BE2C (cell line): ENCODE results near the gene CUL1.

Experiments
- DNase-seq: peaks from one replicate; pipeline ENCODE4 v3.0.0-alpha.2; 2020
- H3K27me3 ChIP-seq: fragments of 250-450 bp; sonication (Bioruptor Pico); 2 replicates; pipeline ENCODE4 v1.5.1; 2020; ENCODE audit warnings: mild to moderate bottlenecking
- H3K36me3 ChIP-seq: fragments of 250-450 bp; sonication (Bioruptor Pico); 2 replicates; pipeline ENCODE4 v1.5.1; 2020; ENCODE audit warnings: mild to moderate bottlenecking
- H3K4me1 ChIP-seq: fragments of 250-450 bp; sonication (Bioruptor Pico); 2 replicates; pipeline ENCODE4 v1.5.1; 2020
- H3K4me3 ChIP-seq: 2 replicates; pipeline ENCODE4 v1.5.1; 2011; ENCODE audit warnings: low read depth, low read length
- H3K9me3 ChIP-seq: fragments of 250-450 bp; sonication (Bioruptor Pico); 2 replicates; pipeline ENCODE4 v1.5.1; 2020
- CTCF ChIP-seq: IDR thresholded peaks from 2 replicates; pipeline ENCODE4 v1.5.1; 2012; ENCODE audit warnings: mild to moderate bottlenecking, low read depth, low read length

CUL1 gene

GRCh38 chr7:148664324-148664723 is 34.4 kb upstream of the CUL1 start:
- no peak for TF ChIP-seq CTCF
- Histone ChIP-seq H3K4me3 (no peak overlapping the region), H3K36me3 (no peaks in the 10 kb centered on the region), H3K9me3 (no peaks in the 10 kb centered on the region), H3K27me3 (no peaks in the 10 kb centered on the region), H3K4me1 (no peaks in the 10 kb centered on the region)
- no peak for DNase-seq

GRCh38 chr7:148665221-148665620 is 33.5 kb upstream of the CUL1 start:
- Histone ChIP-seq H3K27me3 (no peaks in the 10 kb centered on the region), H3K9me3 (no peaks in the 10 kb centered on the region), H3K4me3 (no peak overlapping the region), H3K4me1 (no peaks in the 10 kb centered on the region), H3K36me3 (no peaks in the 10 kb centered on the region)
- TF ChIP-seq CTCF, result no peak
- no peak for DNase-seq

GRCh38 chr7:148669927-148670326 is 28.8 kb upstream of the CUL1 start:
- TF ChIP-seq CTCF, result no peak
- no peak for DNase-seq
- H3K4me3 ChIP-seq, result no peak overlapping the region
- no peaks in the 10 kb centered on the region for H3K36me3 ChIP-seq
- H3K27me3 ChIP-seq, result no peaks in the 10 kb centered on the region
- no peaks in the 10 kb centered on the region for H3K4me1 ChIP-seq
- H3K9me3 ChIP-seq, result no peaks in the 10 kb centered on the region

- H3K4me3 ChIP-seq, result no peak overlapping the region
- no peaks in the 10 kb centered on the region for H3K27me3 ChIP-seq
- DNase-seq, result no peak
- no peaks in the 10 kb centered on the region for H3K36me3 ChIP-seq
- H3K9me3 ChIP-seq, result no peaks in the 10 kb centered on the region
- H3K4me1 ChIP-seq, result no peaks in the 10 kb centered on the region
- no peak for TF ChIP-seq CTCF
Observed at GRCh38 chr7:148670374-148670773, 28.3 kb upstream of the CUL1 start.

- Histone ChIP-seq H3K36me3 (no peaks in the 10 kb centered on the region), H3K27me3 (no peaks in the 10 kb centered on the region), H3K9me3 (no peaks in the 10 kb centered on the region), H3K4me1 (no peaks in the 10 kb centered on the region), H3K4me3 (no peak overlapping the region)
- DNase-seq, result no peak
- no peak for TF ChIP-seq CTCF
Observed at GRCh38 chr7:148670807-148671206, 27.9 kb upstream of the CUL1 start.

GRCh38 chr7:148672041-148672440 is 26.7 kb upstream of the CUL1 start:
- H3K4me1 ChIP-seq, result no peaks in the 10 kb centered on the region
- no peaks in the 10 kb centered on the region for H3K27me3 ChIP-seq
- no peak overlapping the region for H3K4me3 ChIP-seq
- DNase-seq, result no peak
- no peak for TF ChIP-seq CTCF
- no peaks in the 10 kb centered on the region for H3K36me3 ChIP-seq
- no peaks in the 10 kb centered on the region for H3K9me3 ChIP-seq
